Prostate gland (tissue), 2 donors: ENCODE data around the gene SLC35A1.
A peak's percentile ranks its signal among the peaks of the same experiment; 100 is the strongest.

Experiments used
- CTCF ChIP-seq, 4 experiments: fragments of 200-600 bp in 2 of 4; fragments of 450-650 bp in 2 of 4; sonication (generic) in 2 of 4; IDR thresholded peaks; 1 replicate in 3 of 4; 2 replicates in 1 of 4; pipeline ENCODE4 v1.5.1; 2016 to 2019; ENCODE audit warnings: antibody characterized with exemption in 4 of 4, mild to moderate bottlenecking in 2 of 4, moderate library complexity in 2 of 4
- POLR2A ChIP-seq: fragments of 450-650 bp; IDR thresholded peaks from one replicate; pipeline ENCODE4 v1.6.1; 2016; ENCODE audit warnings: antibody characterized with exemption, mild to moderate bottlenecking
- POLR2AphosphoS5 ChIP-seq: sonication (generic); formaldehyde crosslinking; IDR thresholded peaks from one replicate; pipeline ENCODE4 v1.6.1; 2017; ENCODE audit warnings: antibody characterized with exemption

DNA sequence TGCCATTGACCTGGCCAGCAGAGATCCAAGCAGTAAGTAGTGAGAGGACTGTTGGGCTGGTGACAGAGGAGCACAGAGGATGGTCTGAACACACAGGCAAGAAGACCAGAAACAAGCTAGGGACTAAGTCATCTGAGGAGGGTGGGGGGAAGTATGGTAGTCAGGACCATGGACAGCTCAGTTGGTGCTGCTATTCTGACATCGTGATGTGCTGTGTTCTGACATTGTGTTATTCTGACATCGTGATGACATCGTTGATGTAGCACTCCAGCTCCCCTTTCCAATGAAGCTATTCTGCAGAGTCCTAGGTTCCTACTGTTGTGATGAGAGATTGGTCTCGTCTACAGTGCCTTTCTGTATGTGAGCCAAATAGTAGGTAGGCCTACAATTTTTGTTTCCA lies 36.3 kb upstream of the SLC35A1 start:
- TF ChIP-seq POLR2A (no peak), CTCF (IDR thresholded peaks at IDR 0.05) (no peak), POLR2AphosphoS5 (peak; percentile 19)
